ENCODE data around the gene CRACDL. TPM values are rescaled to one million over a fixed set of nuclear protein-coding genes. Genes with fewer than 3 reads are reported as not detected.
A peak's percentile ranks its signal among the peaks of the same experiment; 100 is the strongest.

The CRACDL gene
- total and polyA plus RNA-seq, 2 of the 13 experiments (the other 11 are each of a cell fraction or from before 2014, with no cell fraction given): 0.15 to 0.26 TPM

DNA sequence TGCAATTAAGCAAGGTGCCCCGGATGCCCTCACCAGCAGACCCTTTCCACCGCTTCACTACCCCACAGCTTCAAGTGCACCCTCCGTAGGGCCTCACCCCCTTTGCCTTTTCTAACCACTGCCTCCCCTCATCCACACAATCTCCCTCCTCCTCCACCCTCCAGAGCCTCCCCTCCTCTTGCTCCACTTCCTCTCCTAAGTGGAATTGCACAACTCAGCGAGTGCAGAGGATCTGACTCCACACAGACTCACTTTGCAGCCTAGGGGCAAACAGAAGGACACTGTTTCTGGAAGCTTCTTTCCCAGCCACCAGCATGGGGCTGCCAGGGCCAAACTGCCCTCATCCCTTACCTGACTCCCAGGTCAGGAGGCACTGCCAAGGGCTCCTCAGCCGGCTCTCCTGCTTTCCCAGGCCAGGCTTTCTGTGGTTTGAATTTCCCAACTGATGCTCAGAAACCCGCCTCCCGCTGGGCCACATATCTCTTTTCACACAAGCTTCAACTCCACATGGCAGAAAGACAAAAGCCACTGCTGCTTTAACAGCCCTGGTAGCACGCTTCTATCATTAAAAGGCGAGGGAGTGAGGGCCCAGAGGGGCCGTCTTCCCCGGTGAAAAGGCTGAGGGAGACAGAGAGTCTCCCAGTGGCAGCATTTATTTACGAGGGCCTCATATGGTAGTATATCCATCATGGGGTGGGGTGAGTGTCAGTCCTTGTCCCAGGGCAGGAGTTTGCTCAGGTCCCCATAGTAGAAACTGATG, 130.4 kb downstream of the CRACDL start (continued):
- TF ChIP-seq, protein P1, sequence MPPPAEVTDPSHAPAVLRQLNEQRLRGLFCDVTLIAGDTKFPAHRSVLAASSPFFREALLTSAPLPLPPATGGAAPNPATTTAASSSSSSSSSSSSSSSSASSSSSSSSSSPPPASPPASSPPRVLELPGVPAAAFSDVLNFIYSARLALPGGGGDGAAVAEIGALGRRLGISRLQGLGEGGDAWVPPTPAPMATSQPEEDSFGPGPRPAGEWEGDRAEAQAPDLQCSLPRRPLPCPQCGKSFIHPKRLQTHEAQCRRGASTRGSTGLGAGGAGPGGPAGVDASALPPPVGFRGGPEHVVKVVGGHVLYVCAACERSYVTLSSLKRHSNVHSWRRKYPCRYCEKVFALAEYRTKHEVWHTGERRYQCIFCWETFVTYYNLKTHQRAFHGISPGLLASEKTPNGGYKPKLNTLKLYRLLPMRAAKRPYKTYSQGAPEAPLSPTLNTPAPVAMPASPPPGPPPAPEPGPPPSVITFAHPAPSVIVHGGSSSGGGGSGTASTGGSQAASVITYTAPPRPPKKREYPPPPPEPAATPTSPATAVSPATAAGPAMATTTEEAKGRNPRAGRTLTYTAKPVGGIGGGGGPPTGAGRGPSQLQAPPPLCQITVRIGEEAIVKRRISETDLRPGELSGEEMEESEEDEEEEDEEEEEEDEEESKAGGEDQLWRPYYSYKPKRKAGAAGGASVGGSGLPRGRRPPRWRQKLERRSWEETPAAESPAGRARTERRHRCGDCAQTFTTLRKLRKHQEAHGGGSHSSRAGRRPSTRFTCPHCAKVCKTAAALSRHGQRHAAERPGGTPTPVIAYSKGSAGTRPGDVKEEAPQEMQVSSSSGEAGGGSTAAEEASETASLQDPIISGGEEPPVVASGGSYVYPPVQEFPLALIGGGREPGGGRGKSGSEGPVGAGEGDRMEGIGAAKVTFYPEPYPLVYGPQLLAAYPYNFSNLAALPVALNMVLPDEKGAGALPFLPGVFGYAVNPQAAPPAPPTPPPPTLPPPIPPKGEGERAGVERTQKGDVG (CRISPR knock-in tag; IDR thresholded peaks at IDR 0.05; ENCODE audit: borderline replicate concordance): 0 out of 2 replicates have a peak, but pooled peaks have one; percentile 75
- TF ChIP-seq ZNF234 (CRISPR knock-in tag; conservative IDR thresholded peaks at IDR 0.05) (no peak), ZNF788 (CRISPR knock-in tag; IDR thresholded peaks at IDR 0.05; ENCODE audit: borderline replicate concordance) (peak; percentile 22; the same call in 1 of the 2 replicates), ETV5 (CRISPR knock-in tag; IDR thresholded peaks at IDR 0.05; ENCODE audit: borderline replicate concordance) (peak; percentile 98), SMARCC2 (IDR thresholded peaks at IDR 0.05) (no peak), FOXA3 (CRISPR knock-in tag; IDR thresholded peaks at IDR 0.05) (peak; percentile 79), GTF2F1 (IDR thresholded peaks at IDR 0.05; ENCODE audit: low read length) (no peak), SRF (IDR thresholded peaks at IDR 0.05; ENCODE audit: low read depth, low read length) (no peak), ZNF121 (CRISPR knock-in tag; IDR thresholded peaks at IDR 0.05) (0 out of 2 replicates have a peak, but pooled peaks have one; percentile 39), SMAD3 (CRISPR knock-in tag; IDR thresholded peaks at IDR 0.05) (no peak), TFE3 (CRISPR knock-in tag; IDR thresholded peaks at IDR 0.05) (0 out of 2 replicates have a peak, but pooled peaks have one; percentile 20), PAWR (CRISPR knock-in tag; IDR thresholded peaks at IDR 0.05; ENCODE audit: borderline replicate concordance) (no peak), KLF9 (CRISPR knock-in tag; IDR thresholded peaks at IDR 0.05; ENCODE audit: low read depth) (0 out of 2 replicates have a peak, but pooled peaks have one; percentile 27), GATAD2A (CRISPR knock-in tag; IDR thresholded peaks at IDR 0.05) (peak; percentile 97), KLF15 (CRISPR knock-in tag; IDR thresholded peaks at IDR 0.05; ENCODE audit: borderline replicate concordance) (no peak), BRD4 (CRISPR knock-in tag; IDR thresholded peaks at IDR 0.05) (no peak), PHF8 (CRISPR knock-in tag; IDR thresholded peaks at IDR 0.05) (peak; percentile 48)
- TF ChIP-seq, protein P2, sequence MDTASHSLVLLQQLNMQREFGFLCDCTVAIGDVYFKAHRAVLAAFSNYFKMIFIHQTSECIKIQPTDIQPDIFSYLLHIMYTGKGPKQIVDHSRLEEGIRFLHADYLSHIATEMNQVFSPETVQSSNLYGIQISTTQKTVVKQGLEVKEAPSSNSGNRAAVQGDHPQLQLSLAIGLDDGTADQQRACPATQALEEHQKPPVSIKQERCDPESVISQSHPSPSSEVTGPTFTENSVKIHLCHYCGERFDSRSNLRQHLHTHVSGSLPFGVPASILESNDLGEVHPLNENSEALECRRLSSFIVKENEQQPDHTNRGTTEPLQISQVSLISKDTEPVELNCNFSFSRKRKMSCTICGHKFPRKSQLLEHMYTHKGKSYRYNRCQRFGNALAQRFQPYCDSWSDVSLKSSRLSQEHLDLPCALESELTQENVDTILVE (CRISPR knock-in tag; IDR thresholded peaks at IDR 0.05): peak; percentile 61; the same call in 1 of the 2 replicates
- TF ChIP-seq, protein P3, sequence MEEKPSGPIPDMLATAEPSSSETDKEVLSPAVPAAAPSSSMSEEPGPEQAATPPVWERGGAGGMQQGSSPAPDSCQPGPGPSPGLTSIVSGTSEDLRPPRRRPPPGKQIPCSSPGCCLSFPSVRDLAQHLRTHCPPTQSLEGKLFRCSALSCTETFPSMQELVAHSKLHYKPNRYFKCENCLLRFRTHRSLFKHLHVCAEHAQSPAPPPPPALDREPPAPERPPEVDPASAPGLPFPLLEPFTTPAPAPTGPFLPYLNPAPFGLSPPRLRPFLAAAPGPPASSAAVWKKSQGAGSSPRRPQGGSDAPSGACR (CRISPR knock-in tag; IDR thresholded peaks at IDR 0.05): peak; percentile 58; the same call in 1 of the 2 replicates
- TF ChIP-seq, protein P4, sequence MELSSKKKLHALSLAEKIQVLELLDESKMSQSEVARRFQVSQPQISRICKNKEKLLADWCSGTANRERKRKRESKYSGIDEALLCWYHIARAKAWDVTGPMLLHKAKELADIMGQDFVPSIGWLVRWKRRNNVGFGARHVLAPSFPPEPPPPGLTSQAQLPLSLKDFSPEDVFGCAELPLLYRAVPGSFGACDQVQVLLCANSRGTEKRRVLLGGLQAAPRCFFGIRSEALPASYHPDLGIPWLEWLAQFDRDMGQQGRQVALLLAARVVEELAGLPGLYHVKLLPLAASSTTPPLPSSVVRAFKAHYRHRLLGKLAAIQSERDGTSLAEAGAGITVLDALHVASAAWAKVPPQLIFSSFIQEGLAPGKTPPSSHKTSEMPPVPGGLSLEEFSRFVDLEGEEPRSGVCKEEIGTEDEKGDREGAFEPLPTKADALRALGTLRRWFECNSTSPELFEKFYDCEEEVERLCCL (CRISPR knock-in tag; IDR thresholded peaks at IDR 0.05; ENCODE audit: borderline replicate concordance): no peak
- TF ChIP-seq, protein P5, sequence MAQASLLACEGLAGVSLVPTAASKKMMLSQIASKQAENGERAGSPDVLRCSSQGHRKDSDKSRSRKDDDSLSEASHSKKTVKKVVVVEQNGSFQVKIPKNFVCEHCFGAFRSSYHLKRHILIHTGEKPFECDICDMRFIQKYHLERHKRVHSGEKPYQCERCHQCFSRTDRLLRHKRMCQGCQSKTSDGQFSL (CRISPR knock-in tag; IDR thresholded peaks at IDR 0.05): no peak
